ENCODE results near the gene SOX6. TPM values are rescaled to one million over a fixed set of nuclear protein-coding genes. Genes with fewer than 3 reads are reported as not detected.

SOX6 gene
- polyA plus RNA-seq, 1 donor (not counting 4 experiments of a cell fraction or from before 2014, with no cell fraction given), result 6.0 TPM

GRCh38 chr11:16225623-16226022, 130.7 kb downstream of the SOX6 start:
- H3K4me3 ChIP-seq (ENCODE audit: control insufficient read depth in 2 of 3, extremely low read depth in 1 of 3, insufficient read depth in 2 of 3, low read depth in 1 of 3, low read length in 3 of 3), result no peak overlapping the region
- no peaks in the 10 kb centered on the region for H3K36me3 ChIP-seq (ENCODE audit: control insufficient read depth in 2 of 2, extremely low read depth in 1 of 2, insufficient read depth in 2 of 2, low read length in 2 of 2)
- no peak overlapping the region for H3K9ac ChIP-seq (ENCODE audit: control insufficient read depth, extremely low read depth, insufficient read depth, low read length)
- no peaks in the 10 kb centered on the region for H3K79me2 ChIP-seq (ENCODE audit: control insufficient read depth, insufficient read depth, low read length)
- peaks cover 5% of the 10 kb centered on the region for H3K4me1 ChIP-seq (ENCODE audit: control insufficient read depth, extremely low read depth, insufficient read depth, low read length)
- no peaks in the 10 kb centered on the region for H3K27me3 ChIP-seq (ENCODE audit: control insufficient read depth, extremely low read depth, insufficient read depth, low read length)
- no peaks in the 10 kb centered on the region for H3K9me3 ChIP-seq (ENCODE audit: control insufficient read depth, low read depth, low read length)
- no peak overlapping the region for H3K4me2 ChIP-seq (ENCODE audit: control insufficient read depth, extremely low read depth, insufficient read depth, low read depth, low read length)
- H3K27ac ChIP-seq (ENCODE audit: control insufficient read depth, insufficient read depth, low read length), result no peak overlapping the region
- DNase-seq (ENCODE audit: low read depth, low spot score) (no peak), FAIRE-seq (no peak)
- no peak overlapping the region for H2AFZ ChIP-seq (ENCODE audit: control insufficient read depth, low read length)
- dilution Hi-C loops (cut with MboI; ENCODE audit: extremely low pct_ligation_motif_present, low sequenced_read_pairs), result no loop called here
- no peaks in the 10 kb centered on the region for H4K20me1 ChIP-seq (ENCODE audit: control insufficient read depth, extremely low read depth, insufficient read depth, low read length)
- TF ChIP-seq EZH2 (IDR thresholded peaks at IDR 0.05; ENCODE audit: low read length), result no peak
- TF ChIP-seq CTCF (optimal IDR thresholded peaks at IDR 0.05 in 1 of 3, IDR thresholded peaks at IDR 0.05 in 1 of 3, conservative IDR thresholded peaks at IDR 0.05 in 1 of 3; ENCODE audit: extremely low read depth in 1 of 3, insufficient read depth in 2 of 3, low read length in 3 of 3), result no peak
- H3K9me1 ChIP-seq (ENCODE audit: control insufficient read depth, extremely low read depth, insufficient read depth, low read length), result no peaks in the 10 kb centered on the region

GRCh38 chr11:16223558-16223957, 132.8 kb downstream of the SOX6 start:
- H3K27ac ChIP-seq (ENCODE audit: control insufficient read depth, insufficient read depth, low read length), result no peak overlapping the region
- no peak overlapping the region for H2AFZ ChIP-seq (ENCODE audit: control insufficient read depth, low read length)
- H3K9ac ChIP-seq (ENCODE audit: control insufficient read depth, extremely low read depth, insufficient read depth, low read length), result no peak overlapping the region
- no peaks in the 10 kb centered on the region for H3K9me3 ChIP-seq (ENCODE audit: control insufficient read depth, low read depth, low read length)
- dilution Hi-C loops (cut with MboI; ENCODE audit: extremely low pct_ligation_motif_present, low sequenced_read_pairs), result no loop called here
- no peaks in the 10 kb centered on the region for H3K9me1 ChIP-seq (ENCODE audit: control insufficient read depth, extremely low read depth, insufficient read depth, low read length)
- FAIRE-seq (no peak), DNase-seq (ENCODE audit: low read depth, low spot score) (no peak)
- no peak overlapping the region for H3K4me2 ChIP-seq (ENCODE audit: control insufficient read depth, extremely low read depth, insufficient read depth, low read depth, low read length)
- H3K27me3 ChIP-seq (ENCODE audit: control insufficient read depth, extremely low read depth, insufficient read depth, low read length), result no peaks in the 10 kb centered on the region
- peaks cover 5% of the 10 kb centered on the region for H3K4me1 ChIP-seq (ENCODE audit: control insufficient read depth, extremely low read depth, insufficient read depth, low read length)
- no peaks in the 10 kb centered on the region for H4K20me1 ChIP-seq (ENCODE audit: control insufficient read depth, extremely low read depth, insufficient read depth, low read length)
- H3K36me3 ChIP-seq (ENCODE audit: control insufficient read depth in 2 of 2, extremely low read depth in 1 of 2, insufficient read depth in 2 of 2, low read length in 2 of 2), result no peaks in the 10 kb centered on the region
- no peak for TF ChIP-seq EZH2 (IDR thresholded peaks at IDR 0.05; ENCODE audit: low read length)
- no peak overlapping the region for H3K4me3 ChIP-seq (ENCODE audit: control insufficient read depth in 2 of 3, extremely low read depth in 1 of 3, insufficient read depth in 2 of 3, low read depth in 1 of 3, low read length in 3 of 3)
- no peaks in the 10 kb centered on the region for H3K79me2 ChIP-seq (ENCODE audit: control insufficient read depth, insufficient read depth, low read length)

GRCh38 chr11:16217631-16218030, 138.7 kb downstream of the SOX6 start:
- no peak overlapping the region for H2AFZ ChIP-seq (ENCODE audit: control insufficient read depth, low read length)
- DNase-seq (ENCODE audit: low read depth, low spot score) (no peak), FAIRE-seq (no peak)
- H3K9me3 ChIP-seq (ENCODE audit: control insufficient read depth, low read depth, low read length), result no peaks in the 10 kb centered on the region
- no peak overlapping the region for H3K4me3 ChIP-seq (ENCODE audit: control insufficient read depth in 2 of 3, extremely low read depth in 1 of 3, insufficient read depth in 2 of 3, low read depth in 1 of 3, low read length in 3 of 3)
- no peaks in the 10 kb centered on the region for H3K79me2 ChIP-seq (ENCODE audit: control insufficient read depth, insufficient read depth, low read length)
- no peak overlapping the region for H3K9ac ChIP-seq (ENCODE audit: control insufficient read depth, extremely low read depth, insufficient read depth, low read length)
- dilution Hi-C loops (cut with MboI; ENCODE audit: extremely low pct_ligation_motif_present, low sequenced_read_pairs), result no loop called here
- no peaks in the 10 kb centered on the region for H3K27me3 ChIP-seq (ENCODE audit: control insufficient read depth, extremely low read depth, insufficient read depth, low read length)
- H3K27ac ChIP-seq (ENCODE audit: control insufficient read depth, insufficient read depth, low read length), result no peak overlapping the region
- no peaks in the 10 kb centered on the region for H3K36me3 ChIP-seq (ENCODE audit: control insufficient read depth in 2 of 2, extremely low read depth in 1 of 2, insufficient read depth in 2 of 2, low read length in 2 of 2)
- no peaks in the 10 kb centered on the region for H4K20me1 ChIP-seq (ENCODE audit: control insufficient read depth, extremely low read depth, insufficient read depth, low read length)
- no peaks in the 10 kb centered on the region for H3K9me1 ChIP-seq (ENCODE audit: control insufficient read depth, extremely low read depth, insufficient read depth, low read length)
- H3K4me2 ChIP-seq (ENCODE audit: control insufficient read depth, extremely low read depth, insufficient read depth, low read depth, low read length), result no peak overlapping the region
- TF ChIP-seq EZH2 (IDR thresholded peaks at IDR 0.05; ENCODE audit: low read length) (no peak), CTCF (optimal IDR thresholded peaks at IDR 0.05 in 1 of 3, IDR thresholded peaks at IDR 0.05 in 1 of 3, conservative IDR thresholded peaks at IDR 0.05 in 1 of 3; ENCODE audit: extremely low read depth in 1 of 3, insufficient read depth in 2 of 3, low read length in 3 of 3) (no peak)
- no peaks in the 10 kb centered on the region for H3K4me1 ChIP-seq (ENCODE audit: control insufficient read depth, extremely low read depth, insufficient read depth, low read length)

All from keratinocyte (primary cell).